ENCODE measurements around the gene NOP9.

NOP9 gene

GRCh38 chr14:24356208-24356607 is 56.6 kb downstream of the NOP9 start:
- no peak for DNase-seq
